ENCODE data around the gene KCNE3. TPM values are rescaled to one million over a fixed set of nuclear protein-coding genes. Genes with fewer than 3 reads are reported as not detected.

KCNE3 gene
- total RNA-seq, 1 experiment from 2014 or later = not detected

DNA sequence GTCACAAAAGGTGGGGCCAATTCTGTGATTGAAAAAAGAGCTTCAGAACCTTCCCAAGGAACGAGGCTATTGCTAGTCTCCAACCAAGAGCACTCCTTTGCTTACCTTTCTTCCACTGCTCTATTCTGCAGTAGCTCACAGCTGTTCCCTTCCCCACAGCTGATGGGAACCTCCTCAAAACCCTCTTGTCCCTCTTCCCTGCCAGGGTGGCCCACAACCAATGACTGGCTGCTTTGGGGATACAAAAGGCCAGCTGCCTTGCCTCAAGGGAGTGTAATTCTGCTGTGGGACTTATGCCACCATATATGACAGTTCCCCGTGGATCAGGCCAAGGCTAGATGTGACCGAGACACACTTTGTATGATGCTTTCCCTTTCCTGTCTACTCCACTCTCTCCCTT is 15.0 kb downstream of the KCNE3 start:
- intact Hi-C loops (cut with micrococcal nuclease) = no loop called here
- no peak for DNase-seq (ENCODE audit: low read depth, low spot score)
- CTCF ChIA-PET = interaction anchor here (1.5 to 5.4 kb wide), 7 partner anchors 10 to 198 kb away, joined by 4 to 120 read pairs (median 12); no protein-coding TSS in a partner anchor
- Histone ChIP-seq H3K4me1 (ENCODE audit: control insufficient read depth in 1 of 2, insufficient read depth in 2 of 2, low read length in 2 of 2) (peaks cover 0 to 3% of the 10 kb centered on the region in 2 experiments; a peak in 1 of 4 replicates), H3K36me3 (ENCODE audit: control insufficient read depth in 1 of 2, insufficient read depth in 2 of 2, low read length in 2 of 2) (no peaks in the 10 kb centered on the region), H3K4me2 (ENCODE audit: low read length) (no peak overlapping the region), H3K9me2 (ENCODE audit: insufficient read depth) (no peaks in the 10 kb centered on the region), H3K27me3 (ENCODE audit: insufficient read depth, low read length) (no peaks in the 10 kb centered on the region), H3K9me3 (ENCODE audit: control insufficient read depth in 1 of 2, insufficient read depth in 1 of 2, low read depth in 1 of 2, low read length in 2 of 2) (no peaks in the 10 kb centered on the region), H3K9ac (ENCODE audit: low read length) (no peak overlapping the region), H4K20me1 (ENCODE audit: insufficient read depth) (no peaks in the 10 kb centered on the region), H3K27ac (ENCODE audit: low read depth, low read length) (no peak overlapping the region), H3K4me3 (replicated peaks in 1 of 2; ENCODE audit: low read depth in 1 of 2, low read length in 2 of 2) (no peak overlapping the region), H2AFZ (ENCODE audit: low read depth, low read length, poor library complexity, severe bottlenecking) (no peak overlapping the region), H3K79me2 (ENCODE audit: insufficient read depth, low read length) (no peaks in the 10 kb centered on the region)
- no peak for TF ChIP-seq CBX3 (IDR thresholded peaks at IDR 0.05; ENCODE audit: low read depth)
- TF ChIP-seq ZBTB33 (IDR thresholded peaks at IDR 0.05; ENCODE audit: extremely low read depth, insufficient replicate concordance, low read length) = no peak
- TF ChIP-seq EZH2 (IDR thresholded peaks at IDR 0.05) = no peak
- no peak for TF ChIP-seq ATF3 (IDR thresholded peaks at IDR 0.05)
- ATAC-seq = no peak
- POLR2A ChIA-PET = interaction anchor here (1.1 kb wide), 1 partner anchor 118 kb away, joined by 3 read pairs; no protein-coding TSS in a partner anchor
- BruUV-seq (replicated peaks) = no TSS peak
- RAD21 ChIA-PET (ENCODE audit: low non-redundant PET in 1 of 2, low total read pairs in 2 of 2, uncharacterized antibody in 2 of 2, unreplicated experiment in 2 of 2) = interaction anchor here (1.2 to 2.8 kb wide), 3 partner anchors 118 to 197 kb away, joined by 4 to 25 read pairs (median 15); no protein-coding TSS in a partner anchor

DNA sequence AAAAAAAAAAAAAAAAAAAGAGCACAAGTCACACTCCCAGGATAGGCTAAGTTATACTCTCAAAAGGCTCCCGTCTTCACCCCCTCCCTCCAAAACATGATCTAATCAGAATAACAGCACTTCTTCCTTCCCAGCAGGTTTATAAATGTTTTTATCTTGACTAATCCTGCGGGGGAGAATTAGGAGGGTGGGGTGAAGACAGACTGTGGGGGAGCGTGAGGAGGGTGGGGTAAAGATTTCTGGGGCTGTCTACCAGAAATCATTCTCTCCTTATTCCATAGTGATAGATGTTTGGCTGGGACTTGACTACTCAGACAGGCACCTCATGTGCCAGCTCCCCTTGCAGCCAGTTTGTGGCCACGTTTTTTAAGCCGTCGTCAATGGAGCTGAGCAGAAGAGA is 17.0 kb downstream of the KCNE3 start:
- Histone ChIP-seq H3K79me2 (ENCODE audit: insufficient read depth, low read length) (no peaks in the 10 kb centered on the region), H2AFZ (ENCODE audit: low read depth, low read length, poor library complexity, severe bottlenecking) (no peak overlapping the region), H3K27ac (ENCODE audit: low read depth, low read length) (no peak overlapping the region), H3K4me3 (replicated peaks in 1 of 2; ENCODE audit: low read depth in 1 of 2, low read length in 2 of 2) (no peak overlapping the region), H3K4me2 (ENCODE audit: low read length) (no peak overlapping the region), H3K4me1 (ENCODE audit: control insufficient read depth in 1 of 2, insufficient read depth in 2 of 2, low read length in 2 of 2) (peaks cover 0 to 3% of the 10 kb centered on the region in 2 experiments; a peak in 1 of 4 replicates), H3K36me3 (ENCODE audit: control insufficient read depth in 1 of 2, insufficient read depth in 2 of 2, low read length in 2 of 2) (no peaks in the 10 kb centered on the region), H3K27me3 (ENCODE audit: insufficient read depth, low read length) (no peaks in the 10 kb centered on the region), H4K20me1 (ENCODE audit: insufficient read depth) (no peaks in the 10 kb centered on the region), H3K9me2 (ENCODE audit: insufficient read depth) (no peaks in the 10 kb centered on the region), H3K9ac (ENCODE audit: low read length) (no peak overlapping the region), H3K9me3 (ENCODE audit: control insufficient read depth in 1 of 2, insufficient read depth in 1 of 2, low read depth in 1 of 2, low read length in 2 of 2) (no peaks in the 10 kb centered on the region)
- CTCF ChIA-PET = interaction anchor here (0.7 to 5.4 kb wide), 16 partner anchors 12 to 519 kb away, joined by 3 to 120 read pairs (median 4); no protein-coding TSS in a partner anchor
- no peak for ATAC-seq
- no peak for DNase-seq (ENCODE audit: low read depth, low spot score)
- POLR2A ChIA-PET = no interaction called here
- RAD21 ChIA-PET (ENCODE audit: low non-redundant PET in 1 of 2, low total read pairs in 2 of 2, uncharacterized antibody in 2 of 2, unreplicated experiment in 2 of 2) = interaction anchor here (1.3 to 2.2 kb wide), 5 partner anchors 52 to 487 kb away, joined by 3 to 17 read pairs (median 7); partner anchors contain the start of gene PGM2L1 (in 1 of the 2)
- intact Hi-C loops (cut with micrococcal nuclease) = no loop called here
- no TSS peak for BruUV-seq (replicated peaks)
- no peak for TF ChIP-seq EZH2 (IDR thresholded peaks at IDR 0.05)
- no peak for TF ChIP-seq TCF7L2 (IDR thresholded peaks at IDR 0.05; ENCODE audit: borderline replicate concordance, extremely low read depth, insufficient read depth, insufficient read length)
- TF ChIP-seq CEBPB (IDR thresholded peaks at IDR 0.05; ENCODE audit: low read depth) = no peak
- no peak for TF ChIP-seq SRF (IDR thresholded peaks at IDR 0.05; ENCODE audit: low read depth)
- TF ChIP-seq ELF1 (IDR thresholded peaks at IDR 0.05; ENCODE audit: borderline replicate concordance, low read depth) = no peak
- no peak for TF ChIP-seq ZFX (IDR thresholded peaks at IDR 0.05)
- TF ChIP-seq FOSL1 (IDR thresholded peaks at IDR 0.05; ENCODE audit: low read depth) = no peak
- TF ChIP-seq, protein P1, sequence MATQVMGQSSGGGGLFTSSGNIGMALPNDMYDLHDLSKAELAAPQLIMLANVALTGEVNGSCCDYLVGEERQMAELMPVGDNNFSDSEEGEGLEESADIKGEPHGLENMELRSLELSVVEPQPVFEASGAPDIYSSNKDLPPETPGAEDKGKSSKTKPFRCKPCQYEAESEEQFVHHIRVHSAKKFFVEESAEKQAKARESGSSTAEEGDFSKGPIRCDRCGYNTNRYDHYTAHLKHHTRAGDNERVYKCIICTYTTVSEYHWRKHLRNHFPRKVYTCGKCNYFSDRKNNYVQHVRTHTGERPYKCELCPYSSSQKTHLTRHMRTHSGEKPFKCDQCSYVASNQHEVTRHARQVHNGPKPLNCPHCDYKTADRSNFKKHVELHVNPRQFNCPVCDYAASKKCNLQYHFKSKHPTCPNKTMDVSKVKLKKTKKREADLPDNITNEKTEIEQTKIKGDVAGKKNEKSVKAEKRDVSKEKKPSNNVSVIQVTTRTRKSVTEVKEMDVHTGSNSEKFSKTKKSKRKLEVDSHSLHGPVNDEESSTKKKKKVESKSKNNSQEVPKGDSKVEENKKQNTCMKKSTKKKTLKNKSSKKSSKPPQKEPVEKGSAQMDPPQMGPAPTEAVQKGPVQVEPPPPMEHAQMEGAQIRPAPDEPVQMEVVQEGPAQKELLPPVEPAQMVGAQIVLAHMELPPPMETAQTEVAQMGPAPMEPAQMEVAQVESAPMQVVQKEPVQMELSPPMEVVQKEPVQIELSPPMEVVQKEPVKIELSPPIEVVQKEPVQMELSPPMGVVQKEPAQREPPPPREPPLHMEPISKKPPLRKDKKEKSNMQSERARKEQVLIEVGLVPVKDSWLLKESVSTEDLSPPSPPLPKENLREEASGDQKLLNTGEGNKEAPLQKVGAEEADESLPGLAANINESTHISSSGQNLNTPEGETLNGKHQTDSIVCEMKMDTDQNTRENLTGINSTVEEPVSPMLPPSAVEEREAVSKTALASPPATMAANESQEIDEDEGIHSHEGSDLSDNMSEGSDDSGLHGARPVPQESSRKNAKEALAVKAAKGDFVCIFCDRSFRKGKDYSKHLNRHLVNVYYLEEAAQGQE (IDR thresholded peaks at IDR 0.05; ENCODE audit: low read depth) = no peak
- TF ChIP-seq POLR2AphosphoS5 (IDR thresholded peaks at IDR 0.05; ENCODE audit: low read depth, low read length) = no peak
- no peak for TF ChIP-seq SIN3A (IDR thresholded peaks at IDR 0.05; ENCODE audit: low read depth)
- TF ChIP-seq EZH2phosphoT487 (IDR thresholded peaks at IDR 0.05; ENCODE audit: borderline replicate concordance) = no peak
- no peak for TF ChIP-seq YY1 (IDR thresholded peaks at IDR 0.05; ENCODE audit: extremely low read depth, insufficient replicate concordance, low read depth, low read length)

Measured in HCT116 (cell line).